HL-60 (cell line): ENCODE results near the gene B3GALNT2.

Experiments used
- DNase-seq, 2 experiments: peaks; one replicate each; pipeline ENCODE4 v3.0.0-alpha.2; 2010 to 2020; ENCODE audit warnings: low read depth in 1 of 2, low spot score in 1 of 2
- H3K27ac ChIP-seq: fragments of 250-450 bp; sonication (Bioruptor Pico); replicated peaks from 2 replicates; pipeline ENCODE4 v1.5.1; 2020; ENCODE audit warnings: mild to moderate bottlenecking, moderate library complexity
- H3K27me3 ChIP-seq: fragments of 250-450 bp; sonication (Bioruptor Pico); 2 replicates; pipeline ENCODE4 v1.5.1; 2021; ENCODE audit warnings: mild to moderate bottlenecking, moderate library complexity; ENCODE audit not compliant: insufficient read depth, poor library complexity, severe bottlenecking
- H3K4me3 ChIP-seq: replicated peaks from 2 replicates; pipeline ENCODE4 v1.5.1; 2011; ENCODE audit warnings: mild to moderate bottlenecking, control low read depth, low read length; ENCODE audit not compliant: insufficient read depth
- GABPA ChIP-seq: IDR thresholded peaks from 2 replicates; pipeline ENCODE4 v1.6.1; 2012; ENCODE audit warnings: low read depth
- POLR2AphosphoS5 ChIP-seq: IDR thresholded peaks from 2 replicates; pipeline ENCODE4 v1.6.1; 2012; ENCODE audit warnings: low read depth
- SPI1 ChIP-seq: IDR thresholded peaks from 2 replicates; pipeline ENCODE4 v1.6.1; 2012; ENCODE audit warnings: low read depth, mild to moderate bottlenecking, borderline replicate concordance
- TF ChIP-seq, protein P1 (sequence below): IDR thresholded peaks from 2 replicates; pipeline ENCODE4 v1.6.1; 2012; ENCODE audit warnings: low read depth; ENCODE audit not compliant: insufficient replicate concordance
- TF ChIP-seq, protein P2 (sequence below): IDR thresholded peaks from one replicate; pipeline ENCODE4 v1.5.1; 2011; ENCODE audit warnings: low read length, control low read depth, inconsistent platforms; ENCODE audit not compliant: insufficient read depth

Gene B3GALNT2

DNA sequence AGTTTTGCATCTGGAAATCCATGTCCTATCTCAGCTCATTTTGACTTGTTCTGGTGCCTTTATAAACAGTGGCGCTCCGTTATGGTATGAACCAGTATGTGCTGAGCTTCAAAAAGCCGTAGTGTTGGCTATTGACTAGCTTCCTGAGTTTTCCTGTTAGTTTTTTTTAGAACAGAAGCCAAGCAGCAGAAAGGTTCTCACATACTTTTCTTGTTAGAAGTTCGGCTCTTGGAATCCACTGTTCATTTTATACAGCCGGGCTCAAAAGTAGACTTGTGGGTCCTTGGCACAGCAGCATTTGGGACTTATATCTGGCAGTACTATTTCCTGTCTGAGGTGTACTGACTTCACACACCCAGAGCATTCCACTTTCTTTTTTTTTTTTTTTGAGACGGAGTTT, 73.3 kb downstream of the B3GALNT2 start:
- Histone ChIP-seq H3K4me3 (no peak overlapping the region), H3K27ac (no peak overlapping the region), H3K27me3 (no peaks in the 10 kb centered on the region)
- no peak for DNase-seq
- TF ChIP-seq POLR2AphosphoS5 (no peak), GABPA (no peak)
- TF ChIP-seq, protein P1, sequence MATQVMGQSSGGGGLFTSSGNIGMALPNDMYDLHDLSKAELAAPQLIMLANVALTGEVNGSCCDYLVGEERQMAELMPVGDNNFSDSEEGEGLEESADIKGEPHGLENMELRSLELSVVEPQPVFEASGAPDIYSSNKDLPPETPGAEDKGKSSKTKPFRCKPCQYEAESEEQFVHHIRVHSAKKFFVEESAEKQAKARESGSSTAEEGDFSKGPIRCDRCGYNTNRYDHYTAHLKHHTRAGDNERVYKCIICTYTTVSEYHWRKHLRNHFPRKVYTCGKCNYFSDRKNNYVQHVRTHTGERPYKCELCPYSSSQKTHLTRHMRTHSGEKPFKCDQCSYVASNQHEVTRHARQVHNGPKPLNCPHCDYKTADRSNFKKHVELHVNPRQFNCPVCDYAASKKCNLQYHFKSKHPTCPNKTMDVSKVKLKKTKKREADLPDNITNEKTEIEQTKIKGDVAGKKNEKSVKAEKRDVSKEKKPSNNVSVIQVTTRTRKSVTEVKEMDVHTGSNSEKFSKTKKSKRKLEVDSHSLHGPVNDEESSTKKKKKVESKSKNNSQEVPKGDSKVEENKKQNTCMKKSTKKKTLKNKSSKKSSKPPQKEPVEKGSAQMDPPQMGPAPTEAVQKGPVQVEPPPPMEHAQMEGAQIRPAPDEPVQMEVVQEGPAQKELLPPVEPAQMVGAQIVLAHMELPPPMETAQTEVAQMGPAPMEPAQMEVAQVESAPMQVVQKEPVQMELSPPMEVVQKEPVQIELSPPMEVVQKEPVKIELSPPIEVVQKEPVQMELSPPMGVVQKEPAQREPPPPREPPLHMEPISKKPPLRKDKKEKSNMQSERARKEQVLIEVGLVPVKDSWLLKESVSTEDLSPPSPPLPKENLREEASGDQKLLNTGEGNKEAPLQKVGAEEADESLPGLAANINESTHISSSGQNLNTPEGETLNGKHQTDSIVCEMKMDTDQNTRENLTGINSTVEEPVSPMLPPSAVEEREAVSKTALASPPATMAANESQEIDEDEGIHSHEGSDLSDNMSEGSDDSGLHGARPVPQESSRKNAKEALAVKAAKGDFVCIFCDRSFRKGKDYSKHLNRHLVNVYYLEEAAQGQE = no peak

DNA sequence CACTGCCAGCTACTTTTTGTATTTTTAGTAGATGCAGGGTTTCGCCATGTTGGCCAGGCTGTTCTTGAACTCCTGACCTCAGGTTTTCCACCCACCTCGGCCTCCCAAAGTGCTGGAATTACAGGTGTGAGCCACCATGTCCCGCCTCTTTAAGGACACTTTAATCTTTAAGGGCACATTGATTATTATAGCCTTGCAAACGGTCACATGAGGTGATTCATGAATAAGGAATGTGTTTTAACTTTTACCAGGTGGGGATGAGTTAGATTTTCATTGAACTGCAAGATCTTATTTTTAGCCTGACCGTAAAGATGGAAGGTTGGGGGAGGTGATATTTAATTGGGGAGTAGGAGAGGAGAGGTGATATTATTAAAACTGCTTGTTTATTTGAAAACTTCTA, 75.1 kb downstream of the B3GALNT2 start:
- TF ChIP-seq, protein P1 = no peak
- no peak for TF ChIP-seq GABPA
- no peak overlapping the region for H3K4me3 ChIP-seq
- DNase-seq = no peak

DNA sequence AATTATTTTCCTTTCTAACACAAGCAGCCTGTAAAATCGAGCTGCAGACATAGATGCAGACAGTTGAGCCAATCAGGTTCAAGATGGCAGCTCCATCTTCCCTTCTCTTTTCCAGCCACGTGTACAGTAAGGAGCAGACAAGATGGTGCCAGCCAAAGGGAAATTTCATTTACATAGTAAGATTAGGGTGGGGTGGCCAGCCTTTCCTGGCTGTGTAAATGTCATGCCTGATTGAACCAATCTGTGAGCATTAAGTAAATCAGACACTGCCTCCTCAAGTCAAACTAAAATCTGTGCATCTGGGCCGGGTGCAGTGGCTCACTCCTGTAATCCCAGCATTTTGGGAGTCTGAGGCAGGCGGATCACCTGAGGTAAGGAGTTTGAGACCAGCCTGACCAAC, 76.8 kb downstream of the B3GALNT2 start:
- no peak for DNase-seq
- no peak overlapping the region for H3K4me3 ChIP-seq
- H3K27me3 ChIP-seq = no peaks in the 10 kb centered on the region
- no peak overlapping the region for H3K27ac ChIP-seq
- TF ChIP-seq, protein P2, sequence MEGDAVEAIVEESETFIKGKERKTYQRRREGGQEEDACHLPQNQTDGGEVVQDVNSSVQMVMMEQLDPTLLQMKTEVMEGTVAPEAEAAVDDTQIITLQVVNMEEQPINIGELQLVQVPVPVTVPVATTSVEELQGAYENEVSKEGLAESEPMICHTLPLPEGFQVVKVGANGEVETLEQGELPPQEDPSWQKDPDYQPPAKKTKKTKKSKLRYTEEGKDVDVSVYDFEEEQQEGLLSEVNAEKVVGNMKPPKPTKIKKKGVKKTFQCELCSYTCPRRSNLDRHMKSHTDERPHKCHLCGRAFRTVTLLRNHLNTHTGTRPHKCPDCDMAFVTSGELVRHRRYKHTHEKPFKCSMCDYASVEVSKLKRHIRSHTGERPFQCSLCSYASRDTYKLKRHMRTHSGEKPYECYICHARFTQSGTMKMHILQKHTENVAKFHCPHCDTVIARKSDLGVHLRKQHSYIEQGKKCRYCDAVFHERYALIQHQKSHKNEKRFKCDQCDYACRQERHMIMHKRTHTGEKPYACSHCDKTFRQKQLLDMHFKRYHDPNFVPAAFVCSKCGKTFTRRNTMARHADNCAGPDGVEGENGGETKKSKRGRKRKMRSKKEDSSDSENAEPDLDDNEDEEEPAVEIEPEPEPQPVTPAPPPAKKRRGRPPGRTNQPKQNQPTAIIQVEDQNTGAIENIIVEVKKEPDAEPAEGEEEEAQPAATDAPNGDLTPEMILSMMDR = no peak

More for the DNA sequence above, 75.1 kb downstream of the B3GALNT2 start:
- Histone ChIP-seq H3K27ac (no peak overlapping the region), H3K27me3 (no peaks in the 10 kb centered on the region)

DNA sequence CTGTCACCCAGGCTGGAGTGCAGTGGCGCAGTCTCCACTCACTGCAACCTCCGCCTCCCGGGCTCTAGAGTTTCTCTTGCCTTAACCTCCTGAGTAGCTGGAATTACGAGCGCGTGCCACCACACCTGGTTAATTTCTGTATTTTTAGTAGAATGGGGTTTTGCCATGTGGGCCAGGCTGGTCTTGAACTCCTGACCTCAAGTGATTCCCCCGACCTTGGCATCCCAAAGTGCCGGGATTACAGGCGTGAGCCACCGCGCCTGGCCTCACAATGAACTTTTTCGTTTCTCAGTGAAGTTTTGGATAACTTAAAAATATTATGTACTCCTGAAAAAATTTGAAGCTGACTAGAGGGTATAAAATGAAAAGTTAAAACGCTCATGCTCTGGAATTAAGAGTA, 77.6 kb downstream of the B3GALNT2 start:
- H3K27me3 ChIP-seq = no peaks in the 10 kb centered on the region
- no peak for TF ChIP-seq POLR2AphosphoS5
- no peak overlapping the region for H3K27ac ChIP-seq
- no peak for DNase-seq
- no peak overlapping the region for H3K4me3 ChIP-seq

DNA sequence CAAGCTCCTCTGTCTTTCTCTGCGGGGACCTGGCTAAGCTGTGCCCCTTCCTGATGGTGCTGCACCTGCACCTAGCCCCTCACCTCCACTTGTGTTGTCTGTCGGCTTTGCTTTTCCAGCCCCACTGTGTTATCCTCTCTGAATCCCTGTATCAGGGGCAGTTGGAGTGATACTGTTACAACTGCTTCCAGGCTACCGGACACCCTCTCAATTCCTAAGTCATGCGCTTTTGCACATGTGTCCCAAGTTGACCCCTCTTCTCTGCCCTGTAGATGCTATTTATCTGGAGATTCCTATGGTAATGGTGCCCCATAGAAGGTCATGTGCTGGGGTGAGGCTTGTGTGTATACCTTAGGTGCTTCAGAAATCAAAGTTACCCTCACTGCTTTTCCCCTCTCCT, 78.1 kb downstream of the B3GALNT2 start:
- TF ChIP-seq SPI1 (no peak), GABPA (no peak), POLR2AphosphoS5 (no peak)
- TF ChIP-seq, protein P2 = no peak
- TF ChIP-seq, protein P1 = no peak
- DNase-seq = no peak
- Histone ChIP-seq H3K27me3 (no peaks in the 10 kb centered on the region), H3K27ac (no peak overlapping the region), H3K4me3 (no peak overlapping the region)
